AG04450 (cell line): ENCODE results near the gene RAB11FIP2. TPM values are rescaled to one million over a fixed set of nuclear protein-coding genes. Genes with fewer than 3 reads are reported as not detected.

Source experiments
- CTCF ChIA-PET: fragments of 300-600, 350-600 bp; formaldehyde crosslinking; extraction: SDS; loops from one replicate; lab custom pipeline; 2022; ENCODE audit warnings: antibody characterized with exemption, inconsistent platforms; lab: Charles Lee
- POLR2A ChIA-PET: fragments of 350-600 bp; formaldehyde crosslinking; extraction: SDS; loops from one replicate; lab custom pipeline; 2021; ENCODE audit warnings: antibody characterized with exemption, inconsistent platforms; lab: Yijun Ruan, JAX
- DNase-seq: peaks from one replicate; pipeline ENCODE4 v3.0.0-alpha.2; 2011; ENCODE audit warnings: low read depth, low spot score
- H3K27ac ChIP-seq: one replicate; pipeline ENCODE4 v1.5.1; 2012; ENCODE audit warnings: low read depth, low read length, control low read depth
- H3K27me3 ChIP-seq: one replicate; pipeline ENCODE4 v1.6.0; 2012; ENCODE audit warnings: low read length; ENCODE audit not compliant: control insufficient read depth, insufficient read depth
- H3K4me3 ChIP-seq: 2 replicates; pipeline ENCODE4 v1.5.1; 2011; ENCODE audit warnings: mild to moderate bottlenecking, low read depth, low read length, control low read depth
- H3K9me3 ChIP-seq: 2 replicates; pipeline ENCODE4 v1.5.1; 2012; ENCODE audit warnings: low read length; ENCODE audit not compliant: control insufficient read depth, insufficient read depth
- CTCF ChIP-seq: IDR thresholded peaks from 2 replicates; pipeline ENCODE4 v1.5.1; 2011; ENCODE audit warnings: low read depth, low read length, control low read depth, inconsistent platforms
- polyA plus RNA-seq: library from polyadenylated mRNA; depleted of rRNA; stranded (reverse); fragments of >200 nt; gene quantifications from 2 replicates; pipeline ENCODE4 v1.2.3, GENCODE V29; 2011

RAB11FIP2 gene
- polyA plus RNA-seq, 1 experiment, result 10.4 TPM

DNA sequence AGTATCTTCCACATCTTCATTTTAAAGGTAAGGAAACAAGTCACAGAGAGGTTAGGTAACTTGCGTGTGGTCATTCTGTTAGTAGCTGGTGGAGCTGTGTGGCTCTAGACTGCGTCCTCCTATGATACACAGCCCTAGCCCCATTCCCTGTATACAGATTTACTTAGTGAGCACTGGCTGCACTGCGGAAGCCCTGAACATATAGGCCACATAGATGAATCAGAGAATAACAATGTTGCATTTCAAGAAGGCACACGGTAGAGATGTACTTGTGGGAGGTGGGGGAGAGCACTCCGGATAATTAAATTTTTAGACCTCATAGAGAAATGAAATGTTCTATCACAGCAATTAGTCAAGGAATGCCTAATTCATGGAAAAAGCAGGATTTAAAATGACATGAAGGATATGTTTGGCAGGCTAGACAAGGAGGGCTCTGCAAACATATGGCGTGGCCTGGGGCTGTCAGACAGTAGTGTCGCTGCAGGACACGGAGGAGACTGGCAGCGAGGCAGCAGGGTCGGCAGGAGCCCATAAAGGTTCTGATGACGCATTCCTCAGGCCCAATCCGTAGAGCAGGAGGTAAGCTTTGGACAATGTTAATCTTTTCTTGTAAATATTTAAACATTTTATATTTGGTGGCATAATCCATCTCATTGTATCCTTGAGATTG lies 29.5 kb downstream of the RAB11FIP2 start:
- POLR2A ChIA-PET, result no interaction called here
- no peak for TF ChIP-seq CTCF

GRCh38 chr10:118012952-118013525 lies 33.7 kb downstream of the RAB11FIP2 start:
- no peak overlapping the region for H3K27ac ChIP-seq
- POLR2A ChIA-PET, result no interaction called here
- no peaks in the 10 kb centered on the region for H3K27me3 ChIP-seq
- no peak for DNase-seq
- H3K9me3 ChIP-seq, result no peaks in the 10 kb centered on the region
- CTCF ChIA-PET, result no interaction called here
- no peak overlapping the region for H3K4me3 ChIP-seq
- no peak for TF ChIP-seq CTCF

More for the DNA sequence above, 29.5 kb downstream of the RAB11FIP2 start:
- H3K27me3 ChIP-seq, result no peaks in the 10 kb centered on the region
- H3K27ac ChIP-seq, result no peak overlapping the region
- H3K4me3 ChIP-seq, result no peak overlapping the region
- H3K9me3 ChIP-seq, result no peaks in the 10 kb centered on the region
- DNase-seq, result no peak
- CTCF ChIA-PET, result no interaction called here

- no peak overlapping the region for H3K4me3 ChIP-seq
- POLR2A ChIA-PET, result no interaction called here
- CTCF ChIA-PET, result no interaction called here
- no peak overlapping the region for H3K27ac ChIP-seq
- H3K27me3 ChIP-seq, result no peaks in the 10 kb centered on the region
- DNase-seq, result no peak
- no peak for TF ChIP-seq CTCF
- no peaks in the 10 kb centered on the region for H3K9me3 ChIP-seq
Measured at GRCh38 chr10:118007773-118008172, 39.0 kb downstream of the RAB11FIP2 start.

GRCh38 chr10:118003126-118003525 lies 43.6 kb downstream of the RAB11FIP2 start:
- H3K9me3 ChIP-seq, result no peaks in the 10 kb centered on the region
- TF ChIP-seq CTCF, result no peak
- ChIA-PET POLR2A (no interaction called here), CTCF (no interaction called here)
- no peaks in the 10 kb centered on the region for H3K27me3 ChIP-seq
- no peak overlapping the region for H3K27ac ChIP-seq
- H3K4me3 ChIP-seq, result no peak overlapping the region
- no peak for DNase-seq

DNA sequence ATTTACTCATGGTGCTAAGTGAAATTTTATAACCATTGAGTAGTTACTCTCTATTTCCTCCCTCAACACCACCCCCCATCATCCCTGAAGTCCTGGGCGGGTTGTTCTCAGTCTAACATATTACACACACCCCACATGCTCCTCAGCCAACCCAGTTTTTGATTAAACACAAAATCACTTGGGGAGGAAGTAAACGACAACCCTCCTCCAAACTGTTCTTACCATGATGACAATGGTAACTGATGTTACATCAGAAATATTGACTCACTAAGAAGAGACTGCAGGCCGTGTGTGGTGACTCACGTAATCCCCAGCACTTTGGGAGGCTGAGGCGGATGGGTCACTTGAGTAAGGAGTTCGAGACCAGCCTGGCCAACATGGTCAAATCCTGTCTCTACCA lies 44.2 kb downstream of the RAB11FIP2 start:
- no peaks in the 10 kb centered on the region for H3K27me3 ChIP-seq
- no peak for DNase-seq
- TF ChIP-seq CTCF, result no peak
- H3K27ac ChIP-seq, result no peak overlapping the region
- H3K9me3 ChIP-seq, result no peaks in the 10 kb centered on the region
- ChIA-PET POLR2A (no interaction called here), CTCF (no interaction called here)
- H3K4me3 ChIP-seq, result no peak overlapping the region
